ENCODE data around the gene MTG1. TPM values are rescaled to one million over a fixed set of nuclear protein-coding genes. Genes with fewer than 3 reads are reported as not detected.
"Not testable (repeated sequence)": the region's sequence is repeated elsewhere in the genome, so short reads cannot be mapped to it uniquely, and the experiment has no call there.

Gene MTG1
- total and polyA plus RNA-seq, 12 donors: 24.0 to 118 (median 48.8) TPM

DNA sequence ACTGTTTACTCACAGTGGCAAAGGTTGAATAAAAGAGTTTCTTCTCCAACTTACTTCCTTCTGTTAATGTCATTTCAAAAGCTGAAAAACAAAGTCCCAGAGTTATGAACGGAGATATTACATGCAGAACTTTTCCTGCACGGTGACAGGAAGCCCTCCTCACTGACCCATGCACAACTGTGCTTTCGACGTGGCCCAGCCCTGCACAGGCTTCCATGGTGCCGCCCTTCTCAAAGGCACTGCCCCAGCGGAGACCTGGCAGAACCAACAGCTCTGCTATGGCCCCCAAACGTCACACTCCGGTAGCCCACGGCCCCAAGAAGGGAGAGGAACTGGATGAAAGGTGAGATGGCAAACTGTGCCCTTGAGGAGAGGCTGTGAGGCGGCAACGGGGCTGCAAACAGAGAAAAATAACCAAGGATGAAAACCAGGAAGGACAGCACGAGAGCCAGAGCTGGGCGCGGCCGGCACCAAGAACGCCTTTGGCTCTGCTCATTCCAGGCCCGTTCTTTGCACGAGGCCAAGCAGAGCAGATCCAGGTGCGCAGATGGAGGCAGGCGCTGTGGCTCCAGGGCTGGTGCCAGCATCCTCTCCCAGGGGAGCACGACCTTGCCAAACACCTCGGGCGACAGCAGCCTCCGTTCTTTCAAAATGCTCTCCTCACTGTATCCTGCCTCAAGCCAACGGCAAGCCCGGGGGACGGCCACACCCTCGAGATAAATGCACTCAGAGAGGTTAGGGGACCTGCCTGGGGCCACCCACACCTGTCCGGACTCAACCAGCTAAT, 29.1 kb upstream of the MTG1 start:
- TF ChIP-seq POLR2A (IDR thresholded peaks at IDR 0.05): no peak
- no peak for TF ChIP-seq CTCF (IDR thresholded peaks at IDR 0.05)

GRCh38 chr10:133365461-133366129, 28.4 kb upstream of the MTG1 start:
- Histone ChIP-seq H3K27ac (no peak overlapping the region), H3K36me3 (replicated peaks in 1 of 2) (peaks cover 0 to 73% of the 10 kb centered on the region in 2 donors), H3K27me3 (no peaks in the 10 kb centered on the region), H3K4me1 (replicated peaks in 1 of 2) (no peaks in the 10 kb centered on the region), H3K4me3 (no peak overlapping the region), H3K9me3 (replicated peaks in 1 of 3) (no peaks in the 10 kb centered on the region)
- intact Hi-C loops (cut with DNase I): no loop called here
- DNase-seq: no peak
- WGBS, 4 donors: 88 to 93% (median 89%) methylated on average over 13 of the region's 13 CpGs
- no peak for TF ChIP-seq POLR2A (IDR thresholded peaks at IDR 0.05)
- no peak for TF ChIP-seq CTCF (IDR thresholded peaks at IDR 0.05)

More for the DNA sequence above, 29.1 kb upstream of the MTG1 start:
- peaks cover 0 to 65% of the 10 kb centered on the region in 2 donors for H3K36me3 ChIP-seq (replicated peaks in 1 of 2)
- intact Hi-C loops (cut with DNase I): no loop called here
- no peak overlapping the region for H3K27ac ChIP-seq
- no peak for DNase-seq
- no peaks in the 10 kb centered on the region for H3K4me1 ChIP-seq (replicated peaks in 1 of 2)
- H3K27me3 ChIP-seq: no peaks in the 10 kb centered on the region
- no peak overlapping the region for H3K4me3 ChIP-seq
- H3K9me3 ChIP-seq (replicated peaks in 1 of 3): no peaks in the 10 kb centered on the region
- 86 to 94% (median 90%) methylated on average over 29 of the region's 29 CpGs for WGBS, 4 donors

- TF ChIP-seq CTCF (IDR thresholded peaks at IDR 0.05): no peak
- TF ChIP-seq POLR2A (IDR thresholded peaks at IDR 0.05): no peak
- intact Hi-C loops (cut with DNase I): no loop called here
- 85 to 100% (median 87%) methylated on average over 5 to 17 of the region's 17 CpGs for WGBS, 4 donors
- Histone ChIP-seq H3K4me1 (replicated peaks in 1 of 2) (no peaks in the 10 kb centered on the region), H3K27ac (no peak overlapping the region), H3K27me3 (no peaks in the 10 kb centered on the region), H3K36me3 (replicated peaks in 1 of 2) (peaks cover 0 to 74% of the 10 kb centered on the region in 2 donors), H3K4me3 (no peak overlapping the region), H3K9me3 (replicated peaks in 1 of 3) (no peaks in the 10 kb centered on the region)
- no peak for DNase-seq
These were observed 27.9 kb upstream of the MTG1 start for GRCh38 chr10:133366130-133366478.

DNA sequence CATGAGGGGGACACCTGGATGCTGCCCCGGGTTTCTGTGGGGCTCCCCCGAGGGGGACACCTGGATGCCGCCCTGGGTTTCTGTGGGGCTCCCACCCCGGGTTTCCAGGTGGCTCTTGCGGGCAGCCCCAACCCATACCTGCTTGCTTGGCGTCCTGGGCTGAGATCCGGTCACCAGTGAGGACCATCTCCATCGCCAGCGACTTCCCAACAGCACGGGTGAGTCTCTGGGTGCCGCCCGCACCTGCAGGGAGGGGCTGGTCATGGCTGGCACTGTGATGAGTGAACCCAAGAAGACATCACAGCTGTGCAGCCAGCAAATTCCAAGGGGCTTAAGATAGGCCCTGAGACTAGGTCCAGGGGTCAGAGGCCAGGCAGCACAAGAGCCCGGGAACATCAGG, 27.2 kb upstream of the MTG1 start:
- Histone ChIP-seq H3K27me3 (no peaks in the 10 kb centered on the region), H3K36me3 (replicated peaks in 1 of 2) (peaks cover 0 to 74% of the 10 kb centered on the region in 2 donors), H3K9me3 (replicated peaks in 1 of 3) (no peaks in the 10 kb centered on the region), H3K4me3 (no peak overlapping the region), H3K27ac (no peak overlapping the region), H3K4me1 (replicated peaks in 1 of 2) (no peaks in the 10 kb centered on the region)
- no peak for DNase-seq
- 87 to 100% (median 96%) methylated on average over 1 to 13 of the region's 13 CpGs for WGBS, 4 donors
- intact Hi-C loops (cut with DNase I): no loop called here
- TF ChIP-seq CTCF (IDR thresholded peaks at IDR 0.05) (no peak), POLR2A (IDR thresholded peaks at IDR 0.05) (no peak)

DNA sequence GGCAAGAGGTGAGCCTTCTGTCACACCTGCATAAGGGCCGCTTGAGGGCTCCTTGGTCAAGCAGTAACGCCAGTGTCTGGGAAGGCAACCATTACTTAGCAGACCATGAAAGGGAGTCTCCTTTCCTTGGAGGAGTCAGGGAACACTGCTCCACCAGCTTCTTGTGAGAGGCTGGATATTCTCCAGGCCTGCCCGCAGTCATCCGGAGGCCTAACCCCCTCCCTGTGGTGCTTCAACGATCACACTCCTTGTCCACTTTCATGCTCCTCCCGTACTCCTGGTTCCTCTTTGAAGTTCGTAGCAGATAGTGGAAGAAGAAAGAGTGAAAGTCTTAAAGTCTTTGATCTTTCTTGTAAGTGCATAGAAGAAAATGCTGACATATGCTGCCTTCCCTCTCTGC, 26.5 kb upstream of the MTG1 start:
- H3K4me1 ChIP-seq (replicated peaks in 1 of 2); H3K27ac ChIP-seq; H3K4me3 ChIP-seq; DNase-seq; intact Hi-C loops (cut with DNase I); H3K9me3 ChIP-seq (replicated peaks in 1 of 3); H3K27me3 ChIP-seq: not testable (repeated sequence)
- WGBS, 4 donors: 74 to 93% (median 88%) methylated on average over 1 to 3 of the region's 7 CpGs
- peaks cover 0 to 70% of the 10 kb centered on the region in 2 donors for H3K36me3 ChIP-seq (replicated peaks in 1 of 2)

Measured in adrenal gland (tissue), 12 donors.